ENCODE data around the gene IL37. TPM values are rescaled to one million over a fixed set of nuclear protein-coding genes. Genes with fewer than 3 reads are reported as not detected.

IL37 gene
- total RNA-seq, 4 donors from 2014 or later = 132 to 315 (median 147) TPM

- intact Hi-C loops (cut with DNase I; ENCODE audit: low total_unique reads) = no loop called here
- 59 to 86% methylated on average over 2 of the region's 2 CpGs for WGBS, 2 donors
Observed at GRCh38 chr2:112887964-112888749, 22.8 kb upstream of the IL37 start.

GRCh38 chr2:112889976-112890375 is 21.0 kb upstream of the IL37 start:
- 97 to 100% methylated on average over 1 of the region's 1 CpG for WGBS, 2 donors
- intact Hi-C loops (cut with DNase I; ENCODE audit: low total_unique reads) = no loop called here
- H3K4me3 ChIP-seq (ENCODE audit: low read depth, poor library complexity, severe bottlenecking) = no peak overlapping the region
- DNase-seq (ENCODE audit: low spot score in 2 of 2) = no peak
- TF ChIP-seq POLR2A (IDR thresholded peaks at IDR 0.05) = no peak
- TF ChIP-seq, protein P1, sequence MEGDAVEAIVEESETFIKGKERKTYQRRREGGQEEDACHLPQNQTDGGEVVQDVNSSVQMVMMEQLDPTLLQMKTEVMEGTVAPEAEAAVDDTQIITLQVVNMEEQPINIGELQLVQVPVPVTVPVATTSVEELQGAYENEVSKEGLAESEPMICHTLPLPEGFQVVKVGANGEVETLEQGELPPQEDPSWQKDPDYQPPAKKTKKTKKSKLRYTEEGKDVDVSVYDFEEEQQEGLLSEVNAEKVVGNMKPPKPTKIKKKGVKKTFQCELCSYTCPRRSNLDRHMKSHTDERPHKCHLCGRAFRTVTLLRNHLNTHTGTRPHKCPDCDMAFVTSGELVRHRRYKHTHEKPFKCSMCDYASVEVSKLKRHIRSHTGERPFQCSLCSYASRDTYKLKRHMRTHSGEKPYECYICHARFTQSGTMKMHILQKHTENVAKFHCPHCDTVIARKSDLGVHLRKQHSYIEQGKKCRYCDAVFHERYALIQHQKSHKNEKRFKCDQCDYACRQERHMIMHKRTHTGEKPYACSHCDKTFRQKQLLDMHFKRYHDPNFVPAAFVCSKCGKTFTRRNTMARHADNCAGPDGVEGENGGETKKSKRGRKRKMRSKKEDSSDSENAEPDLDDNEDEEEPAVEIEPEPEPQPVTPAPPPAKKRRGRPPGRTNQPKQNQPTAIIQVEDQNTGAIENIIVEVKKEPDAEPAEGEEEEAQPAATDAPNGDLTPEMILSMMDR (IDR thresholded peaks at IDR 0.05) = no peak

More at GRCh38 chr2:112887964-112888749, 22.8 kb upstream of the IL37 start:
- no peak overlapping the region for H3K4me3 ChIP-seq (ENCODE audit: low read depth, poor library complexity, severe bottlenecking)
- TF ChIP-seq, protein P1 (IDR thresholded peaks at IDR 0.05) = no peak
- TF ChIP-seq POLR2A (IDR thresholded peaks at IDR 0.05) = no peak
- no peak for DNase-seq (ENCODE audit: low spot score in 2 of 2)

DNA sequence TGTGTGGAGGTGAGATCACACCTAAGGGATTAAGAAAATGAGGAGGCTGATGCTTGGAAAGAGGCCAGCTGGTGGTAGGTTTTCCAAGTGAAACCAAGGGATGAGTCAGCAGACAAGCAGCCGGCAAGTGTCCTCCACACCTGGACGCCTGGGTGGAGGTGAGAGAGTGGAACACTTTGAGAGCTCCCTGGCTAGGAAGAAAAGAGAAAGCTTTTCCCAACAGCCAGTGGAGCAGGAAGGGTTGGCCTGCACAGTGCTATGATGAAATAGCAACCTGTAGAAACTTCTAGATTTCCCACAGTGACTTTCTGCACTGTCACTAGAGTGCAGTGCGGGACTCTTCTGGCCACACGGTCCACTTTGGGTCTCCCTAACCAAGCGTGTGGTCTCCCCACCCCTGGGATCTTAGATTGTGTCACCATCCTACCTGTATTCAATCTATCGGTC is 19.6 kb upstream of the IL37 start:
- no peak overlapping the region for H3K4me3 ChIP-seq (ENCODE audit: low read depth, poor library complexity, severe bottlenecking)
- TF ChIP-seq, protein P1 (IDR thresholded peaks at IDR 0.05) = no peak
- no peak for TF ChIP-seq POLR2A (IDR thresholded peaks at IDR 0.05)
- DNase-seq (ENCODE audit: low spot score in 2 of 2) = peak in 1 of 2 donors; percentile 38
- WGBS, 2 donors = 67 to 73% methylated on average over 6 of the region's 6 CpGs
- intact Hi-C loops (cut with DNase I; ENCODE audit: low total_unique reads) = no loop called here

DNA sequence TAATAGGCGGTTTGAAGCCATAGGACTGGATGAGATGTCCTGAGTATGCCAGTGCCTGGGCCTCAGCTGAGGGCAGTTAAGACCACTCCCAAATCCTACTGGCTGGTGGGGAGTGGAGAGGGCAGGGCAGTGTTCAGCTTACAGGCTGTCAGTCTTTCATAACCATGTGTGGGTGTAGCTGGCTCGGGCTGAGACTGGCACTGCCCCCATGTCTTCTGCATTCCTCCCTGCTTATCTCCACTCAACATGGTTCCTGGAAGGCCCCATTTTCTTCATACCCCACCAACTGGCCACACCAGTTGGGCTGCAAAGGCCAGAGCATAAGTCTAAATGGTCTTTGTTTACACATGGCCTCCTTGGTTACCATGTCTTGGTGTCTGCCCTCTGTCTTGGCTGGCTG is 17.2 kb upstream of the IL37 start:
- no peak overlapping the region for H3K4me3 ChIP-seq (ENCODE audit: low read depth, poor library complexity, severe bottlenecking)
- no peak for DNase-seq (ENCODE audit: low spot score in 2 of 2)
- WGBS, 2 donors = 78 to 85% methylated on average over 2 of the region's 2 CpGs
- TF ChIP-seq POLR2A (IDR thresholded peaks at IDR 0.05) = no peak
- TF ChIP-seq, protein P1 (IDR thresholded peaks at IDR 0.05) = no peak
- intact Hi-C loops (cut with DNase I; ENCODE audit: low total_unique reads) = no loop called here

GRCh38 chr2:112896909-112897623 is 13.9 kb upstream of the IL37 start:
- 77 to 83% methylated on average over 8 of the region's 8 CpGs for WGBS, 2 donors
- intact Hi-C loops (cut with DNase I; ENCODE audit: low total_unique reads) = loop anchor here (2.0 kb wide), 1 partner anchor 74 kb away; no protein-coding TSS in a partner anchor
- no peak for DNase-seq (ENCODE audit: low spot score in 2 of 2)
- no peak overlapping the region for H3K4me3 ChIP-seq (ENCODE audit: low read depth, poor library complexity, severe bottlenecking)
- TF ChIP-seq POLR2A (IDR thresholded peaks at IDR 0.05) = no peak
- TF ChIP-seq, protein P1 (IDR thresholded peaks at IDR 0.05) = no peak

Measured in lower leg skin (tissue), 4 donors.